ENCODE results near the gene FBXW8. TPM values are rescaled to one million over a fixed set of nuclear protein-coding genes. Genes with fewer than 3 reads are reported as not detected.

Gene FBXW8
- total and polyA plus RNA-seq, 4 donors: 1.9 to 7.1 (median 4.9) TPM

- peaks cover 0 to 10% (median 3%) of the 10 kb centered on the region in 4 donors for H3K4me1 ChIP-seq (ENCODE audit: control insufficient read depth in 4 of 4, insufficient read depth in 4 of 4, low read length in 3 of 4)
- H3K9ac ChIP-seq (ENCODE audit: low read depth in 1 of 2, low read length in 2 of 2): no peak overlapping the region
- H3K27ac ChIP-seq (ENCODE audit: low read depth in 1 of 2, low read length in 2 of 2): no peak overlapping the region
- DNase-seq (ENCODE audit: low spot score): no peak
- H3K27me3 ChIP-seq (ENCODE audit: control insufficient read depth in 4 of 4, insufficient read depth in 4 of 4, low read length in 3 of 4): no peaks in the 10 kb centered on the region
- no peak overlapping the region for H3K4me3 ChIP-seq (ENCODE audit: low read depth in 1 of 3, low read length in 3 of 3)
- H3K36me3 ChIP-seq (ENCODE audit: control insufficient read depth in 4 of 4, insufficient read depth in 3 of 4, low read depth in 1 of 4, low read length in 3 of 4): peaks cover 0 to 2% (median 0%) of the 10 kb centered on the region in 4 donors
- WGBS: 96% methylated on average over 2 of the region's 2 CpGs
- TF ChIP-seq ZBTB33 (IDR thresholded peaks at IDR 0.05): no peak
- TF ChIP-seq, protein P1, sequence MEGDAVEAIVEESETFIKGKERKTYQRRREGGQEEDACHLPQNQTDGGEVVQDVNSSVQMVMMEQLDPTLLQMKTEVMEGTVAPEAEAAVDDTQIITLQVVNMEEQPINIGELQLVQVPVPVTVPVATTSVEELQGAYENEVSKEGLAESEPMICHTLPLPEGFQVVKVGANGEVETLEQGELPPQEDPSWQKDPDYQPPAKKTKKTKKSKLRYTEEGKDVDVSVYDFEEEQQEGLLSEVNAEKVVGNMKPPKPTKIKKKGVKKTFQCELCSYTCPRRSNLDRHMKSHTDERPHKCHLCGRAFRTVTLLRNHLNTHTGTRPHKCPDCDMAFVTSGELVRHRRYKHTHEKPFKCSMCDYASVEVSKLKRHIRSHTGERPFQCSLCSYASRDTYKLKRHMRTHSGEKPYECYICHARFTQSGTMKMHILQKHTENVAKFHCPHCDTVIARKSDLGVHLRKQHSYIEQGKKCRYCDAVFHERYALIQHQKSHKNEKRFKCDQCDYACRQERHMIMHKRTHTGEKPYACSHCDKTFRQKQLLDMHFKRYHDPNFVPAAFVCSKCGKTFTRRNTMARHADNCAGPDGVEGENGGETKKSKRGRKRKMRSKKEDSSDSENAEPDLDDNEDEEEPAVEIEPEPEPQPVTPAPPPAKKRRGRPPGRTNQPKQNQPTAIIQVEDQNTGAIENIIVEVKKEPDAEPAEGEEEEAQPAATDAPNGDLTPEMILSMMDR (IDR thresholded peaks at IDR 0.05; ENCODE audit: low read depth, low read length, missing input control): no peak
- no peak for TF ChIP-seq NR2F2 (IDR thresholded peaks at IDR 0.05)
- no peak for TF ChIP-seq MAX (IDR thresholded peaks at IDR 0.05)
- TF ChIP-seq FOXA1 (IDR thresholded peaks at IDR 0.05): no peak
- TF ChIP-seq EGR1 (IDR thresholded peaks at IDR 0.05; ENCODE audit: low read depth in 2 of 2): no peak
- TF ChIP-seq FOXA2 (IDR thresholded peaks at IDR 0.05): no peak
- TF ChIP-seq RAD21 (IDR thresholded peaks at IDR 0.05): no peak
- no peak for TF ChIP-seq HNF4A (conservative IDR thresholded peaks at IDR 0.05)
- TF ChIP-seq REST (IDR thresholded peaks at IDR 0.05): no peak
- no peak for TF ChIP-seq TAF1 (conservative IDR thresholded peaks at IDR 0.05)
- TF ChIP-seq, protein P2, sequence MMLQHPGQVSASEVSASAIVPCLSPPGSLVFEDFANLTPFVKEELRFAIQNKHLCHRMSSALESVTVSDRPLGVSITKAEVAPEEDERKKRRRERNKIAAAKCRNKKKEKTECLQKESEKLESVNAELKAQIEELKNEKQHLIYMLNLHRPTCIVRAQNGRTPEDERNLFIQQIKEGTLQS (IDR thresholded peaks at IDR 0.05): no peak
- no peaks in the 10 kb centered on the region for H3K9me3 ChIP-seq (ENCODE audit: control insufficient read depth in 4 of 4, low read length in 3 of 4)
Measured at GRCh38 chr12:116918464-116918863, 7.7 kb downstream of the FBXW8 start.

GRCh38 chr12:116919247-116919661 lies 8.5 kb downstream of the FBXW8 start:
- DNase-seq (ENCODE audit: low spot score): no peak
- no peaks in the 10 kb centered on the region for H3K9me3 ChIP-seq (ENCODE audit: control insufficient read depth in 4 of 4, low read length in 3 of 4)
- no peak overlapping the region for H3K9ac ChIP-seq (ENCODE audit: low read depth in 1 of 2, low read length in 2 of 2)
- H3K36me3 ChIP-seq (ENCODE audit: control insufficient read depth in 4 of 4, insufficient read depth in 3 of 4, low read depth in 1 of 4, low read length in 3 of 4): peaks cover 0 to 2% (median 0%) of the 10 kb centered on the region in 4 donors
- 52% methylated on average over 4 of the region's 4 CpGs for WGBS
- no peaks in the 10 kb centered on the region for H3K27me3 ChIP-seq (ENCODE audit: control insufficient read depth in 4 of 4, insufficient read depth in 4 of 4, low read length in 3 of 4)
- peaks cover 0 to 10% (median 3%) of the 10 kb centered on the region in 4 donors for H3K4me1 ChIP-seq (ENCODE audit: control insufficient read depth in 4 of 4, insufficient read depth in 4 of 4, low read length in 3 of 4)
- no peak overlapping the region for H3K4me3 ChIP-seq (ENCODE audit: low read depth in 1 of 3, low read length in 3 of 3)
- H3K27ac ChIP-seq (ENCODE audit: low read depth in 1 of 2, low read length in 2 of 2): no peak overlapping the region
- TF ChIP-seq EGR1 (IDR thresholded peaks at IDR 0.05; ENCODE audit: low read depth in 2 of 2) (no peak), RAD21 (IDR thresholded peaks at IDR 0.05) (no peak), FOXA2 (IDR thresholded peaks at IDR 0.05) (no peak), NR2F2 (IDR thresholded peaks at IDR 0.05) (no peak), MAX (IDR thresholded peaks at IDR 0.05) (no peak), JUND (IDR thresholded peaks at IDR 0.05) (no peak), REST (IDR thresholded peaks at IDR 0.05) (no peak), SP1 (IDR thresholded peaks at IDR 0.05) (no peak), TAF1 (conservative IDR thresholded peaks at IDR 0.05) (no peak), GABPA (IDR thresholded peaks at IDR 0.05 in 1 of 2, conservative IDR thresholded peaks at IDR 0.05 in 1 of 2) (no peak), RXRA (IDR thresholded peaks at IDR 0.05) (no peak), HNF4A (conservative IDR thresholded peaks at IDR 0.05) (no peak), YY1 (IDR thresholded peaks at IDR 0.05) (no peak), FOXA1 (IDR thresholded peaks at IDR 0.05) (no peak)
- TF ChIP-seq, protein P2 (IDR thresholded peaks at IDR 0.05): no peak

Measured in liver (tissue), 9 donors.